HG02588 (cell line): ENCODE results near the gene ITGB1.
A peak's percentile ranks its signal among the peaks of the same experiment; 100 is the strongest.

Experiments
- ATAC-seq: cut with Tn5 transposase; IDR thresholded peaks from one replicate; pipeline ENCODE4 v1.9.1; 2021; ENCODE audit warnings: mild to moderate bottlenecking, moderate library complexity; ENCODE audit not compliant: unreplicated experiment

Gene ITGB1

GRCh38 chr10:32956365-32957197 is 1.4 kb downstream of the ITGB1 start:
- no peak for ATAC-seq

GRCh38 chr10:32955790-32956189 is 2.2 kb downstream of the ITGB1 start:
- no peak for ATAC-seq

- ATAC-seq = no peak
Measured at GRCh38 chr10:32955299-32955772, 2.7 kb downstream of the ITGB1 start.

- no peak for ATAC-seq
Measured at GRCh38 chr10:32954545-32955298, 3.3 kb downstream of the ITGB1 start.

GRCh38 chr10:32954080-32954479 is 4.0 kb downstream of the ITGB1 start:
- ATAC-seq = no peak

GRCh38 chr10:32953277-32953927 is 4.6 kb downstream of the ITGB1 start:
- no peak for ATAC-seq

- ATAC-seq = no peak
Measured at GRCh38 chr10:32952541-32953276, 5.3 kb downstream of the ITGB1 start.

- no peak for ATAC-seq
Measured at GRCh38 chr10:32952094-32952493, 5.9 kb downstream of the ITGB1 start.

- no peak for ATAC-seq
Measured at GRCh38 chr10:32951111-32951510, 6.9 kb downstream of the ITGB1 start.

GRCh38 chr10:32950591-32951108 is 7.4 kb downstream of the ITGB1 start:
- no peak for ATAC-seq

- no peak for ATAC-seq
Measured at GRCh38 chr10:32949221-32949678, 8.8 kb downstream of the ITGB1 start.

- no peak for ATAC-seq
Measured at GRCh38 chr10:32948451-32948850, 9.6 kb downstream of the ITGB1 start.

GRCh38 chr10:32947586-32947985 is 10.4 kb downstream of the ITGB1 start:
- no peak for ATAC-seq

GRCh38 chr10:32946108-32946507 is 11.9 kb downstream of the ITGB1 start:
- no peak for ATAC-seq

GRCh38 chr10:32943854-32944661 is 14.0 kb downstream of the ITGB1 start:
- ATAC-seq = no peak

- ATAC-seq = peak; percentile 56
Measured at GRCh38 chr10:32943395-32943794, 14.6 kb downstream of the ITGB1 start.

- ATAC-seq = no peak
Measured at GRCh38 chr10:32942081-32942480, 15.9 kb downstream of the ITGB1 start.

GRCh38 chr10:32941357-32941756 is 16.7 kb downstream of the ITGB1 start:
- no peak for ATAC-seq
